Measurements from ENCODE around the gene ARMH4. TPM values are rescaled to one million over a fixed set of nuclear protein-coding genes. Genes with fewer than 3 reads are reported as not detected.
A peak's percentile ranks its signal among the peaks of the same experiment; 100 is the strongest.

ARMH4 gene
- total RNA-seq, 2 donors from 2014 or later = 2.4 to 45.1 TPM

- Histone ChIP-seq H3K36me3 (no peaks in the 10 kb centered on the region), H3K9me3 (no peaks in the 10 kb centered on the region), H3K4me1 (replicated peaks) (no peaks in the 10 kb centered on the region), H3K27ac (peak overlapping the region in 1 of 2 donors; percentile 22), H3K4me3 (no peak overlapping the region), H3K27me3 (replicated peaks; ENCODE audit: insufficient read depth) (no peaks in the 10 kb centered on the region)
- TF ChIP-seq POLR2A (IDR thresholded peaks at IDR 0.05) (no peak), POLR2AphosphoS5 (IDR thresholded peaks at IDR 0.05) (no peak)
- TF ChIP-seq, protein P1, sequence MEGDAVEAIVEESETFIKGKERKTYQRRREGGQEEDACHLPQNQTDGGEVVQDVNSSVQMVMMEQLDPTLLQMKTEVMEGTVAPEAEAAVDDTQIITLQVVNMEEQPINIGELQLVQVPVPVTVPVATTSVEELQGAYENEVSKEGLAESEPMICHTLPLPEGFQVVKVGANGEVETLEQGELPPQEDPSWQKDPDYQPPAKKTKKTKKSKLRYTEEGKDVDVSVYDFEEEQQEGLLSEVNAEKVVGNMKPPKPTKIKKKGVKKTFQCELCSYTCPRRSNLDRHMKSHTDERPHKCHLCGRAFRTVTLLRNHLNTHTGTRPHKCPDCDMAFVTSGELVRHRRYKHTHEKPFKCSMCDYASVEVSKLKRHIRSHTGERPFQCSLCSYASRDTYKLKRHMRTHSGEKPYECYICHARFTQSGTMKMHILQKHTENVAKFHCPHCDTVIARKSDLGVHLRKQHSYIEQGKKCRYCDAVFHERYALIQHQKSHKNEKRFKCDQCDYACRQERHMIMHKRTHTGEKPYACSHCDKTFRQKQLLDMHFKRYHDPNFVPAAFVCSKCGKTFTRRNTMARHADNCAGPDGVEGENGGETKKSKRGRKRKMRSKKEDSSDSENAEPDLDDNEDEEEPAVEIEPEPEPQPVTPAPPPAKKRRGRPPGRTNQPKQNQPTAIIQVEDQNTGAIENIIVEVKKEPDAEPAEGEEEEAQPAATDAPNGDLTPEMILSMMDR (IDR thresholded peaks at IDR 0.05) = no peak
- WGBS = 59% methylated on average over 6 of the region's 6 CpGs
- no peak for DNase-seq (ENCODE audit: low spot score)
- intact Hi-C loops (cut with DNase I) = no loop called here
Observed at GRCh38 chr14:57987596-57988300, 164.3 kb downstream of the ARMH4 start.

DNA sequence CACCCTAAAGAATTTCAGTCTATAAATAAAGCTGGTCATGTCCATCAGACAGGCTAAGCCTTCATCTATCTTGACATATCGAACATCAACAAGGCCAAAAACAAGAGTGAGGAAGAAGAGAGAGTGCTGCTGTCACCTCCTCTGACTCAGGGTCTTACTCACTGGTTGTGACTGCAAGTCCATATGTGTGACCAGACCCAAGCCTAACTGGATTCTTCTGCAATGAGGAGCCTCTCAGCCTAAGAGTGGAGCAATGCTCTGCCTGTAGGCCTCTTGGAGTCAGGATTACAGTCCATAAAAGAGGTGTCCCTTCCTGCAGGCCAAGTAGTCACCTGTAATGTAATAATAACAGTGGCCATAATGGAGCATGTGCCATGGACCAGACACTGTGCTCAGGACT lies 165.0 kb downstream of the ARMH4 start:
- intact Hi-C loops (cut with DNase I) = no loop called here
- no peaks in the 10 kb centered on the region for H3K36me3 ChIP-seq
- no peaks in the 10 kb centered on the region for H3K9me3 ChIP-seq
- DNase-seq (ENCODE audit: low spot score) = no peak
- no peak overlapping the region for H3K27ac ChIP-seq
- no peaks in the 10 kb centered on the region for H3K27me3 ChIP-seq (replicated peaks; ENCODE audit: insufficient read depth)
- TF ChIP-seq, protein P1 (IDR thresholded peaks at IDR 0.05) = no peak
- TF ChIP-seq POLR2A (IDR thresholded peaks at IDR 0.05) (no peak), POLR2AphosphoS5 (IDR thresholded peaks at IDR 0.05) (no peak)
- H3K4me1 ChIP-seq (replicated peaks) = no peaks in the 10 kb centered on the region
- 96% methylated on average over 1 of the region's 1 CpG for WGBS
- no peak overlapping the region for H3K4me3 ChIP-seq

- Histone ChIP-seq H3K36me3 (no peaks in the 10 kb centered on the region), H3K27ac (no peak overlapping the region), H3K4me3 (no peak overlapping the region), H3K9me3 (no peaks in the 10 kb centered on the region), H3K4me1 (replicated peaks) (no peaks in the 10 kb centered on the region), H3K27me3 (replicated peaks; ENCODE audit: insufficient read depth) (no peaks in the 10 kb centered on the region)
- DNase-seq (ENCODE audit: low spot score) = no peak
- intact Hi-C loops (cut with DNase I) = no loop called here
- 35% methylated on average over 8 of the region's 8 CpGs for WGBS
- no peak for TF ChIP-seq POLR2A (IDR thresholded peaks at IDR 0.05)
- TF ChIP-seq, protein P1 (IDR thresholded peaks at IDR 0.05) = no peak
- TF ChIP-seq POLR2AphosphoS5 (IDR thresholded peaks at IDR 0.05) = no peak
Observed at GRCh38 chr14:57982804-57983634, 169.0 kb downstream of the ARMH4 start.

DNA sequence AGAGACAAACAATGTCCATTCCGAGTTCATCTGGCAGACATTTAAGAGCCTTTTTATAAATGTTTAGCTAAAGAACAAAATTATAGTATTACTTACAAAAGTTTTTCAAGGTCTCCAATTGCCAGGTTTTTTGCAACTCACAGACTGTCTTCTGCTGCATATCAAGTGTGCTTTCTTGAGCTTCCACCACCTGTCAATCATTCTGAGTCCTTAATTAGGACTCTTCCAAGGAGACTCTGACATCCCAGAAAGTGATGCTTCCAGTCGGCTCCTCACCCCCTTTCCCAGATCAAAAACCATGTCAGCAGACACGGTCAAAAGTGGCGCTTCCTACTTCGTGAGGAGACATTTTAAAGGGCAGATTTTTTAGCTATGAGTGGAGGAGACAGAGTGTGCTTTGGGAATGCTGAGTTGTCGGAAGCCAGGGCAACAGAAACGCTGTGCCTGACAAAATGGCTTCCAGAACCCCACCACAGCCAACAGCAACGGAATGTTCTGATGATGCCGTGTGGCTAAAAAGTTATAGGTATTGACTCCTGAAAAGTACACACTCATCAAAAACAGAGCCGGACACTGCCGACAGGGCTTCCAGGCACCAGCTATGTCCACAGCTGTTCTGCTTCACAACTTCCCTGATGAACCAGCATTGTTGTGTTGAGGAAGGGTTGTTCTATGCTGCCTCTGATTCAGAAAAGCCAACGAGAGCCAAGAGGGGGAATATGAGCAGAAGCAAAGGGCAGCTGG lies 170.0 kb downstream of the ARMH4 start:
- intact Hi-C loops (cut with DNase I) = no loop called here
- DNase-seq (ENCODE audit: low spot score) = no peak
- Histone ChIP-seq H3K4me1 (replicated peaks) (no peaks in the 10 kb centered on the region), H3K36me3 (no peaks in the 10 kb centered on the region), H3K27me3 (replicated peaks; ENCODE audit: insufficient read depth) (no peaks in the 10 kb centered on the region), H3K27ac (peak overlapping the region; percentile 50 to 61), H3K4me3 (peak overlapping the region in 1 of 2 donors; percentile 12), H3K9me3 (no peaks in the 10 kb centered on the region)
- 48% methylated on average over 12 of the region's 12 CpGs for WGBS
- TF ChIP-seq POLR2A (IDR thresholded peaks at IDR 0.05) (no peak), POLR2AphosphoS5 (IDR thresholded peaks at IDR 0.05) (no peak)
- TF ChIP-seq, protein P1 (IDR thresholded peaks at IDR 0.05) = no peak

All from prostate gland (tissue), 2 donors.